Measurements from ENCODE around the gene CSNK1D. TPM values are rescaled to one million over a fixed set of nuclear protein-coding genes. Genes with fewer than 3 reads are reported as not detected.
A peak's percentile ranks its signal among the peaks of the same experiment; 100 is the strongest.
"Not testable (repeated sequence)": the region's sequence is repeated elsewhere in the genome, so short reads cannot be mapped to it uniquely, and the experiment has no call there.

CSNK1D gene
- total and polyA plus RNA-seq, 10 of the 15 experiments (the other 5 are each of a cell fraction or from before 2014, with no cell fraction given): 5.7 to 105 (median 58.1) TPM

DNA sequence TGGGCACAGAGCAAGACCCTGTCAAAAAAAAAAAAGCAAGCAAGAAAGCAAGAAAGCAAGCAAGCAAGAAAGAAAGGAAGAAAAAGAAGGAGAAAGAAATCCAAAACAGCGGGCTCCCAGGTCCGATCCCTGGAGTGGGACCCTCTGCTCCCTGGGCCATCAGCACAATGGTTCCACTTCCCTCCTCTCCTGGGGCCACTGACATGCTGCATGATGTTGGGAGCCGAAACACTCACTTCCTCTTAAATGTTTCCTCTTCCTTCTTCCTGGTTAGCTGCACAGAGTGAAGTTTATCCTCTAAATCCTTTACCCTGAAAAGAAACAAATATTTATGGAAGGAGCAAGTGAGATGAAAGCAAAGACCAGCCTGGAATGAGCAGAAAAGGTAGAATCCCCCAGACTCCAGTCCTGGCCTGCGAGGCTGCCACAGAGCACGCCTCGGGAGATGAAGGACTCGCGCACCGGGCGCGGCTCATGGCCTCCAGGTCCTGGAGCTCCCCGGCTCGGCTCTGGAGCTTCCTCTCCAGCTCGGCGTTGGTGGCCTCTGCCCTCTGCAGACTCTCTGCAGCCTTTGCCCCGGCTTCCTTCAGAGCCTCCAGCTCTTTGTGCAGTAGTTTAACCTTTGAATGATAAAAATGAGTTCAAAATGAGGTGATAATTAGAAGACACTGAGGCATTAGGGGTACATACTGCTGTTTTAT lies 79.8 kb downstream of the CSNK1D start:
- Histone ChIP-seq H3K79me2 (ENCODE audit: control insufficient read depth, insufficient read depth, low read length) (no peaks in the 10 kb centered on the region), H3K9me3 (replicated peaks; ENCODE audit: control insufficient read depth, insufficient read depth, low read length) (no peaks in the 10 kb centered on the region), H3K4me2 (ENCODE audit: control insufficient read depth, insufficient read depth) (no peak overlapping the region), H3K9ac (ENCODE audit: control insufficient read depth, insufficient read depth, low read length) (no peak overlapping the region), H4K20me1 (ENCODE audit: control insufficient read depth, insufficient read depth) (no peaks in the 10 kb centered on the region), H3K36me3 (ENCODE audit: control insufficient read depth in 2 of 2, insufficient read depth in 2 of 2, low read length in 1 of 2) (no peaks in the 10 kb centered on the region; a peak in 1 of 4 replicates), H3K27me3 (replicated peaks in 1 of 2; ENCODE audit: control insufficient read depth in 2 of 2, insufficient read depth in 2 of 2, low read length in 1 of 2) (no peaks in the 10 kb centered on the region), H3K4me1 (ENCODE audit: control insufficient read depth, insufficient read depth, low read length) (peaks cover 9% of the 10 kb centered on the region), H3K27ac (ENCODE audit: control insufficient read depth, insufficient read depth) (no peak overlapping the region), H2AFZ (ENCODE audit: control insufficient read depth, low read depth, low read length) (no peak overlapping the region), H3K4me3 (no peak overlapping the region)
- in situ Hi-C loops (cut with MboI): no loop called here
- ChIA-PET POLR2A (no interaction called here), SMC1A (ENCODE audit: uncharacterized antibody, unreplicated experiment) (no interaction called here), CTCF (no interaction called here), RAD21 (ENCODE audit: unreplicated experiment) (interaction anchor here (0.8 kb wide), 1 partner anchor 63 kb away, joined by 3 read pairs; no protein-coding TSS in a partner anchor)
- no peak for ATAC-seq
- TF ChIP-seq STAT1 (conservative IDR thresholded peaks at IDR 0.05) (no peak), SPI1 (IDR thresholded peaks at IDR 0.05; ENCODE audit: borderline replicate concordance, insufficient read depth, low read depth, low read length) (peak; percentile 7; the same call in 1 of the 2 replicates)
- FAIRE-seq: peak; percentile 100
- intact Hi-C loops (cut with micrococcal nuclease; ENCODE audit: unreplicated experiment): no loop called here
- no peak for DNase-seq (ENCODE audit: low read depth, low spot score)
- WGBS (ENCODE audit: insufficient coverage, insufficient replicate concordance, low lambda C conversion rate, missing lambda C conversion rate): 92% methylated on average over 16 of the region's 16 CpGs
- no TSS peak for BruUV-seq (replicated peaks)

GRCh38 chr17:82193050-82193449 lies 80.5 kb downstream of the CSNK1D start:
- SMC1A ChIA-PET (ENCODE audit: uncharacterized antibody, unreplicated experiment); ATAC-seq: not testable (repeated sequence)

More at GRCh38 chr17:82193050-82193449, 80.5 kb downstream of the CSNK1D start:
- H2AFZ ChIP-seq (ENCODE audit: control insufficient read depth, low read depth, low read length); H3K4me1 ChIP-seq (ENCODE audit: control insufficient read depth, insufficient read depth, low read length); H3K27me3 ChIP-seq (replicated peaks in 1 of 2; ENCODE audit: control insufficient read depth in 2 of 2, insufficient read depth in 2 of 2, low read length in 1 of 2); H3K36me3 ChIP-seq (ENCODE audit: control insufficient read depth in 2 of 2, insufficient read depth in 2 of 2, low read length in 1 of 2); H3K9ac ChIP-seq (ENCODE audit: control insufficient read depth, insufficient read depth, low read length); DNase-seq (ENCODE audit: low read depth, low spot score); H3K27ac ChIP-seq (ENCODE audit: control insufficient read depth, insufficient read depth); BruUV-seq (replicated peaks); intact Hi-C loops (cut with micrococcal nuclease; ENCODE audit: unreplicated experiment); RAD21 ChIA-PET (ENCODE audit: unreplicated experiment); FAIRE-seq; CTCF ChIA-PET; H3K9me3 ChIP-seq (replicated peaks; ENCODE audit: control insufficient read depth, insufficient read depth, low read length); H4K20me1 ChIP-seq (ENCODE audit: control insufficient read depth, insufficient read depth); H3K4me3 ChIP-seq; POLR2A ChIA-PET; H3K4me2 ChIP-seq (ENCODE audit: control insufficient read depth, insufficient read depth); H3K79me2 ChIP-seq (ENCODE audit: control insufficient read depth, insufficient read depth, low read length); in situ Hi-C loops (cut with MboI): not testable (repeated sequence)
- 88% methylated on average over 6 of the region's 6 CpGs for WGBS (ENCODE audit: insufficient coverage, insufficient replicate concordance, low lambda C conversion rate, missing lambda C conversion rate)

Small RNA genes lying within 50 kb of the gene (microRNA-seq; reads per million reads assigned to microRNA genes)
- gene MIR6787: 0.94 reads per million

Other genes starting within 250 kb of the CSNK1D start
Only the 7 nearest of the 17 such genes appear.
- 43.0 and 49.0 TPM in 2 replicates for gene CCDC57, start 60.9 kb downstream of the CSNK1D start, total RNA-seq (2014; rRNA removed)
- gene CCDC57, start 60.9 kb downstream of the CSNK1D start, total RNA-seq (2014; rRNA removed; fragmentation: Illumina TruSeq; extraction: Trizol): 36.9 and 42.5 TPM in 2 replicates
- gene CCDC57, start 60.9 kb downstream of the CSNK1D start, total RNA-seq (2021): 69.1 and 74.1 TPM in 2 replicates
- gene CCDC57, start 60.9 kb downstream of the CSNK1D start, polyA plus RNA-seq (2011; rRNA removed): 16.2 and 30.5 TPM in 2 replicates
- gene CCDC57, start 60.9 kb downstream of the CSNK1D start, polyA plus RNA-seq (2014; fragmentation: Illumina TruSeq; extraction: Trizol): 7.2 and 29.3 TPM in 2 replicates
- gene CCDC57, start 60.9 kb downstream of the CSNK1D start, polyA plus RNA-seq (2014; fragmentation: Nextera tagmentation; extraction: Ambion mirVana): 10 to 100 TPM in 1 of 2 experiments, 1 to 10 TPM in 1; 5.4 to 18.0 TPM
- gene CCDC57, start 60.9 kb downstream of the CSNK1D start, polyA plus RNA-seq (2014; rRNA removed): 123 and 135 TPM in 2 replicates
- gene CCDC57, start 60.9 kb downstream of the CSNK1D start, polyA plus RNA-seq (2016; fragmentation: Nextera tagmentation; extraction: Ambion mirVana): 10 to 100 TPM; 77.2 to 80.3 TPM
- 33.4 and 37.8 TPM in 2 replicates for gene SLC16A3, start 44.7 kb downstream of the CSNK1D start, total RNA-seq (2014; rRNA removed)
- 10.2 and 10.3 TPM in 2 replicates for gene SLC16A3, start 44.7 kb downstream of the CSNK1D start, total RNA-seq (2014; rRNA removed; fragmentation: Illumina TruSeq; extraction: Trizol)
- gene SLC16A3, start 44.7 kb downstream of the CSNK1D start, total RNA-seq (2021): 46.5 and 49.5 TPM in 2 replicates
- 18.0 and 44.4 TPM in 2 replicates for gene SLC16A3, start 44.7 kb downstream of the CSNK1D start, polyA plus RNA-seq (2011; rRNA removed)
- 0.44 and 4.6 TPM in 2 replicates for gene SLC16A3, start 44.7 kb downstream of the CSNK1D start, polyA plus RNA-seq (2014; fragmentation: Illumina TruSeq; extraction: Trizol)
- gene SLC16A3, start 44.7 kb downstream of the CSNK1D start, polyA plus RNA-seq (2014; fragmentation: Nextera tagmentation; extraction: Ambion mirVana): 1 to 10 TPM in 1 of 2 experiments, under 1 TPM in 1; 0.10 to 1.2 TPM
- 30.0 and 33.0 TPM in 2 replicates for gene SLC16A3, start 44.7 kb downstream of the CSNK1D start, polyA plus RNA-seq (2014; rRNA removed)
- 1 to 10 TPM; 4.3 to 5.7 TPM for gene SLC16A3, start 44.7 kb downstream of the CSNK1D start, polyA plus RNA-seq (2016; fragmentation: Nextera tagmentation; extraction: Ambion mirVana)
- not detected in 2 replicates for gene CD7, start 43.9 kb upstream of the CSNK1D start, total RNA-seq (2014; rRNA removed)
- gene CD7, start 43.9 kb upstream of the CSNK1D start, total RNA-seq (2014; rRNA removed; fragmentation: Illumina TruSeq; extraction: Trizol): not detected in 2 replicates
- gene CD7, start 43.9 kb upstream of the CSNK1D start, total RNA-seq (2021): 0.33 TPM in 1 of 2 replicates, not detected in the other
- not detected in 2 replicates for gene CD7, start 43.9 kb upstream of the CSNK1D start, polyA plus RNA-seq (2011; rRNA removed)
- gene CD7, start 43.9 kb upstream of the CSNK1D start, polyA plus RNA-seq (2014; fragmentation: Illumina TruSeq; extraction: Trizol): not detected in 2 replicates
- not detected for gene CD7, start 43.9 kb upstream of the CSNK1D start, polyA plus RNA-seq (2014; fragmentation: Nextera tagmentation; extraction: Ambion mirVana)
- 0.60 TPM in 1 of 2 replicates, not detected in the other for gene CD7, start 43.9 kb upstream of the CSNK1D start, polyA plus RNA-seq (2014; rRNA removed)
- not detected for gene CD7, start 43.9 kb upstream of the CSNK1D start, polyA plus RNA-seq (2016; fragmentation: Nextera tagmentation; extraction: Ambion mirVana)
- gene SECTM1, start 60.1 kb upstream of the CSNK1D start, total RNA-seq (2014; rRNA removed): not detected in 2 replicates
- gene SECTM1, start 60.1 kb upstream of the CSNK1D start, total RNA-seq (2014; rRNA removed; fragmentation: Illumina TruSeq; extraction: Trizol): not detected in 2 replicates
- 0.08 TPM in 1 of 2 replicates, not detected in the other for gene SECTM1, start 60.1 kb upstream of the CSNK1D start, total RNA-seq (2021)
- gene SECTM1, start 60.1 kb upstream of the CSNK1D start, polyA plus RNA-seq (2011; rRNA removed): 0.12 TPM in 1 of 2 replicates, not detected in the other
- 0.10 TPM in 1 of 2 replicates, not detected in the other for gene SECTM1, start 60.1 kb upstream of the CSNK1D start, polyA plus RNA-seq (2014; fragmentation: Illumina TruSeq; extraction: Trizol)
- not detected for gene SECTM1, start 60.1 kb upstream of the CSNK1D start, polyA plus RNA-seq (2014; fragmentation: Nextera tagmentation; extraction: Ambion mirVana)
- gene SECTM1, start 60.1 kb upstream of the CSNK1D start, polyA plus RNA-seq (2014; rRNA removed): 0.11 TPM in 1 of 2 replicates, not detected in the other
- under 1 TPM in 1 of 2 experiments, not detected in 1; 0.13 TPM for gene SECTM1, start 60.1 kb upstream of the CSNK1D start, polyA plus RNA-seq (2016; fragmentation: Nextera tagmentation; extraction: Ambion mirVana)
- 0.11 TPM in 1 of 2 replicates, not detected in the other for gene TEX19, start 85.5 kb upstream of the CSNK1D start, total RNA-seq (2014; rRNA removed)
- 0.14 and 0.22 TPM in 2 replicates for gene TEX19, start 85.5 kb upstream of the CSNK1D start, total RNA-seq (2014; rRNA removed; fragmentation: Illumina TruSeq; extraction: Trizol)
- 0.19 TPM in 1 of 2 replicates, not detected in the other for gene TEX19, start 85.5 kb upstream of the CSNK1D start, total RNA-seq (2021)
- gene TEX19, start 85.5 kb upstream of the CSNK1D start, polyA plus RNA-seq (2011; rRNA removed): 0.26 and 0.27 TPM in 2 replicates
- 0.09 TPM in 1 of 2 replicates, not detected in the other for gene TEX19, start 85.5 kb upstream of the CSNK1D start, polyA plus RNA-seq (2014; fragmentation: Illumina TruSeq; extraction: Trizol)
- gene TEX19, start 85.5 kb upstream of the CSNK1D start, polyA plus RNA-seq (2014; fragmentation: Nextera tagmentation; extraction: Ambion mirVana): under 1 TPM in 1 of 2 experiments, not detected in 1; 0.03 TPM
- gene TEX19, start 85.5 kb upstream of the CSNK1D start, polyA plus RNA-seq (2014; rRNA removed): 0.05 and 0.32 TPM in 2 replicates
- gene TEX19, start 85.5 kb upstream of the CSNK1D start, polyA plus RNA-seq (2016; fragmentation: Nextera tagmentation; extraction: Ambion mirVana): under 1 TPM in 1 of 2 experiments, not detected in 1; 0.13 TPM
- gene UTS2R, start 98.1 kb upstream of the CSNK1D start, total RNA-seq (2014; rRNA removed): 0.11 TPM in 1 of 2 replicates, not detected in the other
- not detected in 2 replicates for gene UTS2R, start 98.1 kb upstream of the CSNK1D start, total RNA-seq (2014; rRNA removed; fragmentation: Illumina TruSeq; extraction: Trizol)
- 0.36 and 1.1 TPM in 2 replicates for gene UTS2R, start 98.1 kb upstream of the CSNK1D start, total RNA-seq (2021)
- 0.04 TPM in 1 of 2 replicates, not detected in the other for gene UTS2R, start 98.1 kb upstream of the CSNK1D start, polyA plus RNA-seq (2011; rRNA removed)
- not detected in 2 replicates for gene UTS2R, start 98.1 kb upstream of the CSNK1D start, polyA plus RNA-seq (2014; fragmentation: Illumina TruSeq; extraction: Trizol)
- not detected for gene UTS2R, start 98.1 kb upstream of the CSNK1D start, polyA plus RNA-seq (2014; fragmentation: Nextera tagmentation; extraction: Ambion mirVana)
- 0.12 and 0.30 TPM in 2 replicates for gene UTS2R, start 98.1 kb upstream of the CSNK1D start, polyA plus RNA-seq (2014; rRNA removed)
- not detected for gene UTS2R, start 98.1 kb upstream of the CSNK1D start, polyA plus RNA-seq (2016; fragmentation: Nextera tagmentation; extraction: Ambion mirVana)
- 10.8 and 12.7 TPM in 2 replicates for gene HEXD, start 144.6 kb upstream of the CSNK1D start, total RNA-seq (2014; rRNA removed)
- 5.8 and 6.4 TPM in 2 replicates for gene HEXD, start 144.6 kb upstream of the CSNK1D start, total RNA-seq (2014; rRNA removed; fragmentation: Illumina TruSeq; extraction: Trizol)
- gene HEXD, start 144.6 kb upstream of the CSNK1D start, total RNA-seq (2021): 15.9 and 16.4 TPM in 2 replicates
- 5.1 and 7.6 TPM in 2 replicates for gene HEXD, start 144.6 kb upstream of the CSNK1D start, polyA plus RNA-seq (2011; rRNA removed)
- 5.0 and 6.3 TPM in 2 replicates for gene HEXD, start 144.6 kb upstream of the CSNK1D start, polyA plus RNA-seq (2014; fragmentation: Illumina TruSeq; extraction: Trizol)
- gene HEXD, start 144.6 kb upstream of the CSNK1D start, polyA plus RNA-seq (2014; fragmentation: Nextera tagmentation; extraction: Ambion mirVana): 1 to 10 TPM; 1.6 to 1.9 TPM
- 21.9 and 24.2 TPM in 2 replicates for gene HEXD, start 144.6 kb upstream of the CSNK1D start, polyA plus RNA-seq (2014; rRNA removed)
- gene HEXD, start 144.6 kb upstream of the CSNK1D start, polyA plus RNA-seq (2016; fragmentation: Nextera tagmentation; extraction: Ambion mirVana): 1 to 10 TPM; 4.9 to 8.7 TPM

Data from GM12878 (cell line).